IMR-90 (cell line): ENCODE measurements around the gene EFCAB9. TPM values are rescaled to one million over a fixed set of nuclear protein-coding genes. Genes with fewer than 3 reads are reported as not detected.

Experiments
- ATAC-seq: fragments of 200-7000 bp; cut with Tn5 transposase; 2 replicates; pipeline ENCODE4 v1.9.1; 2020; ENCODE audit warnings: low read depth, mild to moderate bottlenecking, moderate library complexity
- BruUV-seq: library from RNA; stranded (reverse); fragments of 400-500 nt; replicated peaks from 2 replicates; lab custom pipeline; 2021; lab: Mats Ljungman, UMichigan
- CTCF ChIA-PET: fragments of 300-600 bp; formaldehyde crosslinking; extraction: SDS; loops from one replicate; lab custom pipeline; 2021; ENCODE audit warnings: antibody characterized with exemption; lab: Yijun Ruan, JAX
- POLR2A ChIA-PET: fragments of 300-600 bp; sonication (Branson Sonifier 250); formaldehyde crosslinking; loops from one replicate; lab custom pipeline; 2022; ENCODE audit warnings: antibody characterized with exemption; ENCODE audit not compliant: unreplicated experiment; lab: Charles Lee
- DNase-seq: peaks from one replicate; pipeline ENCODE4 v3.0.0; 2013
- H2AFZ ChIP-seq: replicated peaks from 2 replicates; pipeline ENCODE3; 2013; ENCODE audit warnings: low read length, mild to moderate bottlenecking; ENCODE audit not compliant: poor library complexity
- H2AK5ac ChIP-seq: 2 replicates; pipeline ENCODE4 v1.6.1; 2013; ENCODE audit warnings: low read depth, low read length, inconsistent platforms
- H2AK9ac ChIP-seq: replicated peaks from 2 replicates; pipeline ENCODE3; 2013; ENCODE audit warnings: mild to moderate bottlenecking, low read depth, low read length, moderate library complexity; ENCODE audit not compliant: poor library complexity
- H2BK120ac ChIP-seq: 2 replicates; pipeline ENCODE4 v1.6.1; 2013; ENCODE audit warnings: low read depth, low read length, inconsistent platforms
- H2BK15ac ChIP-seq: 3 replicates; pipeline ENCODE4 v1.6.1; 2013; ENCODE audit warnings: low read depth, low read length, inconsistent platforms
- H2BK20ac ChIP-seq: 2 replicates; pipeline ENCODE4 v1.6.1; 2013; ENCODE audit warnings: low read depth, mild to moderate bottlenecking, inconsistent platforms, low read length, moderate library complexity
- H2BK5ac ChIP-seq: 2 replicates; pipeline ENCODE4 v1.6.1; 2013; ENCODE audit warnings: mild to moderate bottlenecking, low read depth, low read length, inconsistent platforms; ENCODE audit not compliant: poor library complexity, severe bottlenecking
- H3K14ac ChIP-seq: replicated peaks from 2 replicates; pipeline ENCODE4 v1.6.1; 2013; ENCODE audit warnings: low read depth, low read length, inconsistent platforms
- H3K18ac ChIP-seq: 2 replicates; pipeline ENCODE4 v1.6.1; 2013; ENCODE audit warnings: low read depth, low read length, control low read depth
- H3K23ac ChIP-seq: 2 replicates; pipeline ENCODE4 v1.6.1; 2013; ENCODE audit warnings: low read depth, low read length, inconsistent platforms
- H3K27ac ChIP-seq: 2 replicates; pipeline ENCODE4 v1.5.1; 2013; ENCODE audit warnings: mild to moderate bottlenecking, control low read depth, low read length; ENCODE audit not compliant: insufficient read depth
- H3K27me3 ChIP-seq: 2 replicates; pipeline ENCODE4 v1.6.1; 2013; ENCODE audit warnings: low read length; ENCODE audit not compliant: control insufficient read depth, insufficient read depth
- H3K36me3 ChIP-seq: 2 replicates; pipeline ENCODE4 v1.6.1; 2013; ENCODE audit warnings: low read length, mixed read lengths; ENCODE audit not compliant: control insufficient read depth, insufficient read depth
- H3K4ac ChIP-seq: 2 replicates; pipeline ENCODE4 v1.6.1; 2013; ENCODE audit warnings: low read depth, low read length, inconsistent platforms
- H3K4me1 ChIP-seq: 2 replicates; pipeline ENCODE4 v1.6.1; 2013; ENCODE audit warnings: low read length, mixed read lengths; ENCODE audit not compliant: control insufficient read depth, insufficient read depth
- H3K4me2 ChIP-seq: 2 replicates; pipeline ENCODE4 v1.6.1; 2013; ENCODE audit warnings: low read depth, mild to moderate bottlenecking, control low read depth, low read length, moderate library complexity
- H3K4me3 ChIP-seq: 2 replicates; pipeline ENCODE4 v1.5.1; 2013; ENCODE audit warnings: low read depth, mild to moderate bottlenecking, control low read depth, low read length, moderate library complexity; ENCODE audit not compliant: insufficient read depth
- H3K56ac ChIP-seq: 2 replicates; pipeline ENCODE4 v1.6.1; 2013; ENCODE audit warnings: low read length, inconsistent platforms; ENCODE audit not compliant: insufficient read depth; ENCODE audit errors: extremely low read depth
- H3K79me1 ChIP-seq, 2 experiments: 2 replicates each; pipeline ENCODE4 v1.6.1; 2013; ENCODE audit warnings: low read length in 2 of 2, inconsistent platforms in 1 of 2, low read depth in 1 of 2
- H3K9ac ChIP-seq: 2 replicates; pipeline ENCODE4 v1.6.1; 2013; ENCODE audit warnings: low read depth, low read length, control low read depth
- H3K9me1 ChIP-seq: 2 replicates; pipeline ENCODE4 v1.6.1; 2013; ENCODE audit warnings: low read length, inconsistent platforms; ENCODE audit not compliant: insufficient read depth
- H3K9me3 ChIP-seq: 2 replicates; pipeline ENCODE4 v1.6.1; 2013; ENCODE audit warnings: low read length; ENCODE audit not compliant: control insufficient read depth, insufficient read depth
- H4K20me1 ChIP-seq: 2 replicates; pipeline ENCODE4 v1.6.1; 2013; ENCODE audit warnings: low read length, inconsistent platforms; ENCODE audit not compliant: insufficient read depth
- H4K5ac ChIP-seq: 2 replicates; pipeline ENCODE4 v1.6.1; 2013; ENCODE audit warnings: mild to moderate bottlenecking, low read depth, low read length, control low read depth
- H4K8ac ChIP-seq, 2 experiments: 2 replicates each; pipeline ENCODE4 v1.6.1; 2013; ENCODE audit warnings: low read depth in 2 of 2, low read length in 2 of 2, control low read depth in 1 of 2, inconsistent platforms in 1 of 2
- H4K91ac ChIP-seq: 2 replicates; pipeline ENCODE4 v1.6.1; 2013; ENCODE audit warnings: low read depth, low read length, inconsistent platforms; ENCODE audit not compliant: insufficient read depth
- BHLHE40 ChIP-seq: fragments of 150-350 bp; IDR thresholded peaks from 2 replicates; pipeline ENCODE4 v1.6.1; 2016; ENCODE audit warnings: mild to moderate bottlenecking, low read depth, low read length
- CEBPB ChIP-seq: IDR thresholded peaks from 2 replicates; pipeline ENCODE4 v1.6.1; 2012; ENCODE audit warnings: low read depth, low read length, improper control_type of control experiment
- CHD1 ChIP-seq: IDR thresholded peaks from 2 replicates; pipeline ENCODE4 v1.6.1; 2012; ENCODE audit warnings: low read depth, low read length, improper control_type of control experiment
- ELK1 ChIP-seq: fragments of 150-350 bp; IDR thresholded peaks from 2 replicates; pipeline ENCODE4 v1.6.1; 2016; ENCODE audit warnings: low read depth, mild to moderate bottlenecking, low read length, moderate library complexity, borderline replicate concordance
- FOS ChIP-seq: fragments of 150-350 bp; IDR thresholded peaks from 2 replicates; pipeline ENCODE4 v1.6.1; 2016; ENCODE audit warnings: low read depth, low read length
- MXI1 ChIP-seq: IDR thresholded peaks from 2 replicates; pipeline ENCODE4 v1.6.1; 2012; ENCODE audit warnings: low read depth, mild to moderate bottlenecking, low read length, moderate library complexity, borderline replicate concordance
- NFE2L2 ChIP-seq: fragments of 150-350 bp; IDR thresholded peaks from 2 replicates; pipeline ENCODE4 v1.6.1; 2016; ENCODE audit warnings: low read depth, mild to moderate bottlenecking, low read length
- RAD21 ChIP-seq: IDR thresholded peaks from 2 replicates; pipeline ENCODE4 v1.6.1; 2012; ENCODE audit warnings: low read length, improper control_type of control experiment
- RCOR1 ChIP-seq: IDR thresholded peaks from 2 replicates; pipeline ENCODE4 v1.6.1; 2012; ENCODE audit warnings: mild to moderate bottlenecking, low read length, improper control_type of control experiment; ENCODE audit not compliant: insufficient replicate concordance
- WGBS, 2 experiments: methylation state at CpG; one replicate each; pipeline versions ENCODE4 v1.1.5 to v1.1.7; 2013; ENCODE audit warnings: missing lambda C conversion rate in 2 of 2; ENCODE audit not compliant: insufficient read length in 1 of 2; ENCODE audit errors: extremely low coverage in 2 of 2; 5-methylcytosine and 5-hydroxymethylcytosine counted together
- dilution Hi-C: fragments of 300-500 bp; cut with HindIII; formaldehyde crosslinking; loops from one replicate; pipeline ENCODE4 v1.14.3; 2018; ENCODE audit warnings: low sequenced_read_pairs; ENCODE audit not compliant: unreplicated experiment
- in situ Hi-C: fragments of 300-500 bp; cut with MboI; formaldehyde crosslinking; loops from 3 replicates; pipeline ENCODE4 v1.14.3; 2019; ENCODE audit warnings: low sequenced_read_pairs, inconsistent platforms, mixed read lengths
- intact Hi-C: fragments of 100-400 bp; cut with micrococcal nuclease; formaldehyde crosslinking; loops from 2 replicates; pipeline ENCODE4 v1.10.0; 2022
- polyA plus RNA-seq, 3 experiments: library from polyadenylated mRNA; depleted of rRNA; stranded (reverse); fragments of >200 nt; gene quantifications; 2 replicates each; pipeline ENCODE4 v1.2.3, GENCODE V29; 2012; ENCODE audit warnings: low replicate concordance in 1 of 3
- total RNA-seq: library from RNA; depleted of rRNA; stranded (reverse); fragments of >200 nt; gene quantifications from 2 replicates; pipeline ENCODE4 v1.2.3, GENCODE V29; 2012

Gene EFCAB9
- total and polyA plus RNA-seq, 2 of the 4 experiments (the other 2 are of a cell fraction), result not detected

DNA sequence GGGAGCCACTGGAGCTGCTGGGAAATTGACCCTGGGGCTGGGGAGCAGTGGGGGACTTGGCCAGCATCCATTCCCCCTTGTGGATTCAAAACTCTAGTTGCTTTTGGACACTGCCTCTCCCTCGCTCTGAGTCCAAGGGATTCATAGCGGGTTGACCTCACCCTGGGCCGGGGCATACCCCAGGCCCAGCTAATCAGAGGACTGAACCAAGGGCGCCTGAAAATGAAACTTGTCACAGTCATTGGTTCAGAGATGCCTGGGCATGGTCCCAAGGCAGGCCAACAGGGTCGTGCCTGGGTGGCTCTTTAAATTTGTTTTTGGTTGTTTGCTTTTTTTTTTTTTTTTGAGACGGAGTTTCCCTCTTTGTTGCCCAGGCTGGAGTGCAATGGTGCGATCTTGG lies 28.5 kb upstream of the EFCAB9 start:
- DNase-seq (no peak), ATAC-seq (no peak)
- intact Hi-C loops (no loop called here), dilution Hi-C loops (no loop called here), in situ Hi-C loops (no loop called here)
- no peaks in the 10 kb centered on the region for H3K36me3 ChIP-seq
- 67% methylated on average over 3 of the region's 7 CpGs; no CpG with 5 or more reads in 1 of the 2 experiments for WGBS, 2 experiments
- H2AFZ ChIP-seq, result no peak overlapping the region
- H3K4me3 ChIP-seq, result no peak overlapping the region
- H3K27ac ChIP-seq, result no peak overlapping the region
- no peak overlapping the region for H2BK5ac ChIP-seq
- H3K23ac ChIP-seq, result no peak overlapping the region
- H2BK20ac ChIP-seq, result no peak overlapping the region
- no TSS peak for BruUV-seq
- no peak overlapping the region for H4K91ac ChIP-seq
- no peak overlapping the region; a peak in 1 of 4 replicates for H4K8ac ChIP-seq
- H4K5ac ChIP-seq, result no peak overlapping the region
- H2AK5ac ChIP-seq, result no peak overlapping the region
- H3K4me2 ChIP-seq, result no peak overlapping the region
- H3K14ac ChIP-seq, result 0 out of 2 replicates have a peak overlapping the region, but pooled peaks have one; percentile 36
- H3K4me1 ChIP-seq, result peaks cover 17% of the 10 kb centered on the region
- POLR2A ChIA-PET, result no interaction called here
- no peak overlapping the region for H3K9ac ChIP-seq
- TF ChIP-seq ELK1 (no peak), NFE2L2 (no peak), MXI1 (no peak), RAD21 (no peak), BHLHE40 (no peak), RCOR1 (no peak), FOS (no peak), CEBPB (no peak), CHD1 (no peak)
- no peaks in the 10 kb centered on the region for H3K27me3 ChIP-seq
- H3K18ac ChIP-seq, result no peak overlapping the region
- no peak overlapping the region for H3K56ac ChIP-seq
- peaks cover 62% of the 10 kb centered on the region for H4K20me1 ChIP-seq
- CTCF ChIA-PET, result no interaction called here
- H2BK15ac ChIP-seq, result no peak overlapping the region
- peaks cover 37 to 81% of the 10 kb centered on the region in 2 experiments for H3K79me1 ChIP-seq
- H2BK120ac ChIP-seq, result no peak overlapping the region
- H3K9me1 ChIP-seq, result peaks cover 53% of the 10 kb centered on the region
- no peaks in the 10 kb centered on the region for H3K9me3 ChIP-seq
- H2AK9ac ChIP-seq, result peak overlapping the region; percentile 80
- no peak overlapping the region for H3K4ac ChIP-seq
